WERI-Rb-1 (cell line): ENCODE data around the gene CDH4.

Experiments used
- DNase-seq: peaks from one replicate; pipeline ENCODE4 v3.0.0-alpha.2; 2020
- H3K27ac ChIP-seq: fragments of 250-450 bp; sonication (Bioruptor Pico); 2 replicates; pipeline ENCODE4 v1.5.1; 2020; ENCODE audit warnings: mild to moderate bottlenecking, moderate library complexity
- H3K27me3 ChIP-seq: fragments of 250-450 bp; sonication (Bioruptor Pico); 2 replicates; pipeline ENCODE4 v1.5.1; 2021; ENCODE audit warnings: mild to moderate bottlenecking, low read depth, moderate library complexity; ENCODE audit not compliant: insufficient read depth, severe bottlenecking
- H3K36me3 ChIP-seq: fragments of 250-450 bp; sonication (Bioruptor Pico); 2 replicates; pipeline ENCODE4 v1.5.1; 2020; ENCODE audit warnings: mild to moderate bottlenecking, moderate library complexity
- H3K4me3 ChIP-seq: 2 replicates; pipeline ENCODE4 v1.5.1; 2011; ENCODE audit warnings: low read depth, mild to moderate bottlenecking, control low read depth, low read length
- H3K9me3 ChIP-seq: fragments of 250-450 bp; sonication (Bioruptor Pico); 2 replicates; pipeline ENCODE4 v1.5.1; 2021; ENCODE audit warnings: mild to moderate bottlenecking, moderate library complexity; ENCODE audit not compliant: severe bottlenecking
- CTCF ChIP-seq: IDR thresholded peaks from 2 replicates; pipeline ENCODE4 v1.5.1; 2011; ENCODE audit warnings: low read depth, mild to moderate bottlenecking, control low read depth, inconsistent platforms, low read length

The CDH4 gene

GRCh38 chr20:61768571-61769285 lies 516.7 kb downstream of the CDH4 start:
- H3K27me3 ChIP-seq = peaks cover 91% of the 10 kb centered on the region
- no peak for DNase-seq

GRCh38 chr20:61769286-61769832 lies 517.3 kb downstream of the CDH4 start:
- H3K27ac ChIP-seq = no peak overlapping the region
- H3K9me3 ChIP-seq = no peaks in the 10 kb centered on the region
- peaks cover 91% of the 10 kb centered on the region for H3K27me3 ChIP-seq
- no peak for TF ChIP-seq CTCF
- H3K4me3 ChIP-seq = no peak overlapping the region
- no peaks in the 10 kb centered on the region for H3K36me3 ChIP-seq
- no peak for DNase-seq

More at GRCh38 chr20:61768571-61769285, 516.7 kb downstream of the CDH4 start:
- Histone ChIP-seq H3K27ac (no peak overlapping the region), H3K4me3 (no peak overlapping the region), H3K36me3 (no peaks in the 10 kb centered on the region), H3K9me3 (no peaks in the 10 kb centered on the region)
- TF ChIP-seq CTCF = no peak

- no peak for DNase-seq
- no peaks in the 10 kb centered on the region for H3K9me3 ChIP-seq
- no peak for TF ChIP-seq CTCF
- H3K27me3 ChIP-seq = peaks cover 89% of the 10 kb centered on the region
- no peak overlapping the region for H3K27ac ChIP-seq
- H3K4me3 ChIP-seq = no peak overlapping the region
- H3K36me3 ChIP-seq = no peaks in the 10 kb centered on the region
These were observed 518.1 kb downstream of the CDH4 start for GRCh38 chr20:61770113-61770585.

GRCh38 chr20:61771805-61772350 lies 519.8 kb downstream of the CDH4 start:
- no peak overlapping the region for H3K27ac ChIP-seq
- H3K4me3 ChIP-seq = no peak overlapping the region
- no peak for TF ChIP-seq CTCF
- H3K9me3 ChIP-seq = no peaks in the 10 kb centered on the region
- no peak for DNase-seq
- peaks cover 89% of the 10 kb centered on the region for H3K27me3 ChIP-seq
- no peaks in the 10 kb centered on the region for H3K36me3 ChIP-seq

- DNase-seq = no peak
- Histone ChIP-seq H3K4me3 (no peak overlapping the region), H3K27me3 (peaks cover 85% of the 10 kb centered on the region)
These were observed 521.0 kb downstream of the CDH4 start for GRCh38 chr20:61772828-61773631.

More at GRCh38 chr20:61772828-61773631, 521.0 kb downstream of the CDH4 start:
- Histone ChIP-seq H3K36me3 (no peaks in the 10 kb centered on the region), H3K9me3 (no peaks in the 10 kb centered on the region), H3K27ac (no peak overlapping the region)
- no peak for TF ChIP-seq CTCF
